Measurements from ENCODE around the gene ARHGEF2.

ARHGEF2 gene

DNA sequence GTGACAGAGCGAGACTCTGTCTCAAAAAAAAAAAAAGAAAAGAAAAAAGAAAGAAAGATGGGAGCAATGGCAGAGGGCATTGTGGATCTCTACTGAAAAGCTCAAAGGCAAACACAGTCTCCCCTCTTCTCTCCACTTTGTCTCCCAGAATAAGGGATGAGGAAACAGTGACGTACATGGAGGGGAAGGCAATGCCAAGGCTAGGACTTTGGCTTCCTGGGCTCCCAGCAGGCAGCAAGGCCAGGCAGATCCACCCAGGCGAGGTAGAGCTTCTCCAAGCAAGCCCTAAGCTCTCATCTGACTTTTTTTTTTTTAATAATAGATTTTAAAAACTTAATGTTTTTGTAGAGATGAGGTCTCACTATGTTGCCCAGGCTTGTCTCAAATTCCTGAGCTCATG is 4.6 kb downstream of the ARHGEF2 start:
- in situ Hi-C loops (cut with HindIII; ENCODE audit: low sequenced_read_pairs): no loop called here

GRCh38 chr1:155971910-155972809 is 6.2 kb downstream of the ARHGEF2 start:
- in situ Hi-C loops (cut with HindIII; ENCODE audit: low sequenced_read_pairs): no loop called here

GRCh38 chr1:155970531-155971167 is 7.7 kb downstream of the ARHGEF2 start:
- in situ Hi-C loops (cut with HindIII; ENCODE audit: low sequenced_read_pairs): no loop called here

DNA sequence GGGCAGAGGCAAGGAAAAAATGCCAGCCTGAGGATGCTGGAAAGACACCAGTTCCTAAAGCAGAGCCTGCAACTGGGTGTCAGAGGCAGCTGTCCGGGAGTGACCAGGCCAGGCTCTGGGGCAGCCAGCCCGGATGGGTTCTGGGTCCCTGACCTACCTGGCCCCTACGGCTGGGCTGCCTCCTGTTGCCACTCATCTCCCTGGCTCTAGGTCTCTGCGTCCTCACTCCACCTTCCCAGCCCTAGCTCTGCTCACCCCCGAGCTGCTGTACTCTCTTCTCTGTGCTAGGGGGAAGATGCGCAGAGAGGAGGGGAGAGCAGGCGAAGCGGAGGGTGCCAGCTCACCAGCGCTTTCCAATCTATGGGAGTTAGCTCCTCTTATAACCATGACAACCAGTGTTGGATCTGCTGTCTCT is 9.0 kb downstream of the ARHGEF2 start:
- in situ Hi-C loops (cut with HindIII; ENCODE audit: low sequenced_read_pairs): loop anchor here (5.0 kb wide), 1 partner anchor 43 kb away; no protein-coding TSS in a partner anchor

DNA sequence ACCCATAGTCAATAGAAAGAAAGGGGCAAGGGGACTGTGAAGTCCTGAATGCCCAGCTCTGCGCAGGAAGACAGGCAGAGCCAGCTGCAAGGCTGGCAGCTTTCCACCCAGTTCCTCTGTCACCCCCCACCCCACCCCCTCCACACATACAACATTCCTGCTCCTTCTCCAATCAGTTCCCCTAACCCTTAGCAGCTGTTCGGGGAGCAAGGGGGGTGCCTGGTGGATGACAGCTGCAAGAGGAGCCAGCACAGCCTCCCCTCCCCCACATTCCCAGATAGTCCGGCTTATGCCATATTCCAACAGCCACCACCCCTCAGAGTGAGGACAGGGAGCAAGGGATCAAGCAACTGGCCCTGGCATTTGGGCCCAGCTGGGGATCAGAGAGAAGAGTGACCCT is 9.7 kb downstream of the ARHGEF2 start:
- in situ Hi-C loops (cut with HindIII; ENCODE audit: low sequenced_read_pairs): loop anchor here (5.0 kb wide), 1 partner anchor 44 kb away; no protein-coding TSS in a partner anchor

DNA sequence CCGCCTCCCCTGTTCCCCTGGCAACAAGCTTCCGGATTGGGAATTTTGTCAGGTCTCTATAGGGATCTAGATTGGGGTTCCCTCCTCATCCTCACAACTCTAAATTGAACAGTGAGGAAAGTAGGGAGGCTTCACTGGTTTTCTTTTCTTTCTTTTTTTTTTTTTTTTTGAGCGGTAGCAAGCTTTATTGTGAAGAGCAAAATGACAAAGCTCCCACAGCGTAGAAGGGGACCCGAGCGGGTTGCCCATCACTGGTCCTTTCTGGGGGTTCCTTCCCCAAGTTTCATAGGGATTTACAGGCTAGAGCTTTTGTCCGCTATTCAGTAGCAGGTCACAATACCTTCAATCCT is 10.3 kb downstream of the ARHGEF2 start:
- in situ Hi-C loops (cut with HindIII; ENCODE audit: low sequenced_read_pairs): loop anchor here (5.0 kb wide), 1 partner anchor 44 kb away; no protein-coding TSS in a partner anchor

GRCh38 chr1:155967341-155968050 is 10.9 kb downstream of the ARHGEF2 start:
- in situ Hi-C loops (cut with HindIII; ENCODE audit: low sequenced_read_pairs): loop anchor here (5.0 kb wide), 1 partner anchor 45 kb away; no protein-coding TSS in a partner anchor

DNA sequence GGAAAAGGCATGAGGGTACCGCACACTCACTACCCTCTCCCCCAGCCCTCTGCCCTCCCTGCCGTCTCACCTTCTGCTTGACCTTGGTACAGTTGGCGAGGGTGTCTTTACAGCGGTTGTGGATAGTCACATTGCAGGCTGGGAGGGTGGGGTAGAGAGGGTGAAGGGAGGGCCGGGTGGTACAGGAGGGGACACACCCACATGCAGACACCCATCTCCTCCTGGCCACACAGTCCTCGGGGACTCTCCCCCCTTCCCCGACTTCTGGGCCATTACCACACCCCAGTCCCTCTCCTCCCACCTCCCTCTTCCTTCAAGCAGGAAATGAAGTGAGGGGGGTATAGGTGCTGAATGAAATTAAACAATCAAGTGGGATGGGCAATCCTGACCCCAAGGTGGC is 11.6 kb downstream of the ARHGEF2 start:
- in situ Hi-C loops (cut with HindIII; ENCODE audit: low sequenced_read_pairs): loop anchor here (5.0 kb wide), 1 partner anchor 46 kb away; no protein-coding TSS in a partner anchor

DNA sequence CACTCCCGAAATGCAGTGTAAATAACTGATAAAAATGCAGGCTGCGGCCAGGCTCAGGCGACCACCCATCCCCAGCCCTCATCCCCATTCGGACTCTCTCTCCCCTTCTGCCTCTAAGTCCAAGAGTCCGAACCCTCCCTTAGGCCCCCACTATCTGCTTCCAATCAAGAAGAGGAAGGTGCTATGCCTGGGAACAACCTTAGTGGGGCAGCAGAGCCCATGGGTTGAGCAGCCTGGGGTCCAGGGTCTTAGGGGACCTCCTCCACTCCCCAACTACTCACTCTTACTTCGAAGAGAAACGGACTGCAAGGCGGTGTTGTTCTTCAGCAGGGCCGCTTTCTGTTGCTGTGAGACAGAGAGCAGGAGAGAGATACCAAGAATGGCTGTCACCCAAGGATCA is 12.2 kb downstream of the ARHGEF2 start:
- in situ Hi-C loops (cut with HindIII; ENCODE audit: low sequenced_read_pairs): loop anchor here (5.0 kb wide), 1 partner anchor 46 kb away; no protein-coding TSS in a partner anchor

DNA sequence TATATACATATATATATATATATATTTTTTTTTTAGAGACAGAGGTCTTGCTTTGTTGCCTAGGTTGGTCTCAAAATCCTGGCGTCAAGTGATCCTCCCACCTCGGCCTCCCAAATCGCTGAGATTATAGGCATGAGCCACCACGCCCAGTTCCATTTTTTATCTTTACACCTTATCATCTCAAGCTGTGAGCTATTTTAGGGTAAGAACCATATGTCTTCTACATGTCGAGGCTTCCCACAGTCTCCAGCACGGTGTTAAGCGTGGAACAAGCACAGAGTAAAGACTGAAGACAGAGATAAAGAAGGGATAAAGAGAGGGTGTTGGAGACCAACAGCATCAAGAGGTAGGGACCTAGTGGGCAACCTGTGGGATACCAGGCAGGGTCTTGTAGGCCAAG is 14.2 kb downstream of the ARHGEF2 start:
- in situ Hi-C loops (cut with HindIII; ENCODE audit: low sequenced_read_pairs): no loop called here

GRCh38 chr1:155962599-155963211 is 15.6 kb downstream of the ARHGEF2 start:
- in situ Hi-C loops (cut with HindIII; ENCODE audit: low sequenced_read_pairs): no loop called here

DNA sequence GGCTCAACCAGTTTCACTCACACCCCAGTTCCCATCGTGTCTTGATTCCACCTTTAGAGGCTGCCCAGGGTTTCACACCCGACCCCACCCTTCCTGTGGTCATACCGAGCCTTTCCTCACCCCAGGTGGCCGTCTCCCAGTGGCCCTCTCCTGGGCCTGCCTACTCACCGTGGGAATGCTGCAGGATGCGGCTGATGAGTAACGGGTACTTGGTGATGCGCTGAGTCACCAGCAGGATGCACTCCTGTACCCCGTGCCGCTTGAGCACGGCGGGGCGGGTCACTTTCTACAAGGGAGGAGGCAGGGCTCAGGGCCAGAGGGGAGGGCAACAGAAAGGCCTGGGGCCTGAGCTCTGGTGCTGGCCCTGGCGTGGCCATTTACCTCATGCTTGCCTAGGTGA is 16.4 kb downstream of the ARHGEF2 start:
- in situ Hi-C loops (cut with HindIII; ENCODE audit: low sequenced_read_pairs): no loop called here

- in situ Hi-C loops (cut with HindIII; ENCODE audit: low sequenced_read_pairs): no loop called here
These were observed 18.1 kb downstream of the ARHGEF2 start for GRCh38 chr1:155960081-155960745.

- in situ Hi-C loops (cut with HindIII; ENCODE audit: low sequenced_read_pairs): no loop called here
These were observed 20.9 kb downstream of the ARHGEF2 start for GRCh38 chr1:155957411-155957915.

DNA sequence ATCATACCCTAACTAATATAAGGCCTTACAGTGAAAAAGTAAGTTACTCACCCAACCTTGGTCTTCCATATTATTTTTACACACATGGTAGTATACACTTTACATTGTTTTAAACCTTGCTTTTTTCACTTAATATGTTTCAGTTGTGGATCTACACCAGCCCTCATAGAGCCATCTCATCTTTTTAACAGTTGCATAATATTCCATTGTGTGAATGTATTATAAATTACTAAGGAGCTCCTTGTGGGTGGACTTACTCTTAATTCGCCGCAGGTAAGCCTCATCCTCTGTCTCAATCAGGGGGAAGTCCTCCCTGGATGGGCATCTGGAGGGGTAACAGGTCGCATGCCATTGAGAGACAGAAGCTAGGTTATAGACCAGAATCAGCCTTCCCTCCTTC is 23.7 kb downstream of the ARHGEF2 start:
- in situ Hi-C loops (cut with HindIII; ENCODE audit: low sequenced_read_pairs): no loop called here

DNA sequence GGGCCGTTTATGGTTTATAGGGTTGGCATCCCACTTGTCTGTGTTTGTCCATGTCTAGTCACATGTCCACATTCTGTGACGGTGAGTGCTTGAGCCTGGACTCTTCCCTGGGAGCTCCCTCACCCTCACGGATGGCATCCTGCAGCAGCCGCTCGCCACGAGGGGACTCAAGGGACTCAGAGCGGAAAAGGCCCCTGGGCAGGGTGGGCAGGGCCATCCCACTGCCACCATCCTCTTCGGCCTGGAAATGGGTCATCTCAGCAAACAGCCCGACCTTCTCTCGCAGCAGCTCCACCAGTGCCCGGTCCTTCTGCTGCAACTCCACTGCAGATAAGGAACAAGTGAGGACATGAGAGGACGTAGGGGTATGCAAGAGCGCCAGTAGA is 25.8 kb downstream of the ARHGEF2 start:
- in situ Hi-C loops (cut with HindIII; ENCODE audit: low sequenced_read_pairs): no loop called here

DNA sequence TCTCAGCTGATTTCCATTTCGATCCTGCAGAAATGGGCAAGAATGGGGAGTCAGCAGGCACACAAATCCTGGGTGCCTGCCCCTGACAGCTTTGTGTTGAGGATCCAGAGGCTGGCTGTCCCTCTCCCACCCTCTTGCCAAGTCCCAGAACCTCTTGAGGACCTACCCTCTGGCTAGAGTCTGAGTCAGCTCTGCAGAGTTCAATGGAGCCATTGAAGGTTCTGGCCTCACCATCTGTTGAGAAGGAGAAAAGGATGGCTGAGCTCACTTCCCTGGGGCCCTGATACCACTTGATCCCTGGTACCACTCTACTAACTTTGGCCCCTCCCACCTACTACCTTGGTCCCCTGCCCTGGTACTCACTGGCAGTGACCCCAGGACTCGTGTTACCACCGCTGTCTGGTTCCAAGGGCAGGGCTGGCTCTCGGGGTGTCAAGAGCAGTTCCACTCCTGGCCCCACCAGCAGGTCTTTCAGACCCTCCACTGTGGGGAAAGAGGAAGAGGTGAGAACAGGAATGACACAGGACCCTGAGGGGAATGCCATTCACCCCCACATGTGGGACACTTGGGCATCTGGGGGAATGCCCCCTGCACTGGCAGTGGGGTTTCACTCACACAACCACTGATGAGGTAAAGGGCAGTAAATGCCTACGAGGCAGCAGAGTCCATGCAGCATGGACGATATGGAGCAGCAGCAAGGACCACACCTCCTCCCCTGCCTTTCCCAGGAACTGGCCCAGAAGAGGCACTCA is 26.4 kb downstream of the ARHGEF2 start:
- in situ Hi-C loops (cut with HindIII; ENCODE audit: low sequenced_read_pairs): no loop called here

- in situ Hi-C loops (cut with HindIII; ENCODE audit: low sequenced_read_pairs): no loop called here
These were observed 27.5 kb downstream of the ARHGEF2 start for GRCh38 chr1:155950829-155951228.

DNA sequence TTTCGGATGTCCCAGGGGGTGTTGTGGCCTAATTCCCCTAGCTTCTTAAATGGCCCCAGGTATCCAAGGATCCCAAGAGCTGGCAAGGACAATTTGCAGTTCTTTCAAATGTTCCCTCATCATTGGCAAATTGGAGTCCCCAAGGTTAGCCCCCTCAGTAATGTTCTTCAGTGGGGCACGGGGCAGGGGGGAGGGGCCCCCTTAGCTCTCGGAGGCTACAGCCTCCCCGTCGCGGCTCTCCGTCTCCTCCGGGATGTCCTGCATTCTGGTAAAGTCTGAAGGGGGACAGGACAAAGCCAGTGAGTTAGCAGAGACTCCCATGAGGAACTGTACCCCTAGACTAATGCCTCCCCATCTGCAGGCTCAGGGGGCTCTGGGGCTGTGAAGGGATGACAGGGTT is 30.6 kb downstream of the ARHGEF2 start:
- in situ Hi-C loops (cut with HindIII; ENCODE audit: low sequenced_read_pairs): loop anchor here (10.0 kb wide), 2 partner anchors 67 to 187 kb away; no protein-coding TSS in a partner anchor

Measured in endothelial cell of hepatic sinusoid (primary cell).